IMR-90 (cell line): ENCODE data around the gene SLC35F3. TPM values are rescaled to one million over a fixed set of nuclear protein-coding genes. Genes with fewer than 3 reads are reported as not detected.

Experiments used
- ATAC-seq: fragments of 200-7000 bp; cut with Tn5 transposase; 2 replicates; pipeline ENCODE4 v1.9.1; 2020; ENCODE audit warnings: low read depth, mild to moderate bottlenecking, moderate library complexity
- BruUV-seq: library from RNA; stranded (reverse); fragments of 400-500 nt; replicated peaks from 2 replicates; lab custom pipeline; 2021; lab: Mats Ljungman, UMichigan
- CTCF ChIA-PET: fragments of 300-600 bp; formaldehyde crosslinking; extraction: SDS; loops from one replicate; lab custom pipeline; 2021; ENCODE audit warnings: antibody characterized with exemption; lab: Yijun Ruan, JAX
- POLR2A ChIA-PET: fragments of 300-600 bp; sonication (Branson Sonifier 250); formaldehyde crosslinking; loops from one replicate; lab custom pipeline; 2022; ENCODE audit warnings: antibody characterized with exemption; ENCODE audit not compliant: unreplicated experiment; lab: Charles Lee
- DNase-seq: peaks from one replicate; pipeline ENCODE4 v3.0.0; 2013
- H2AFZ ChIP-seq: replicated peaks from 2 replicates; pipeline ENCODE3; 2013; ENCODE audit warnings: low read length, mild to moderate bottlenecking; ENCODE audit not compliant: poor library complexity
- H2AK5ac ChIP-seq: 2 replicates; pipeline ENCODE4 v1.6.1; 2013; ENCODE audit warnings: low read depth, low read length, inconsistent platforms
- H2AK9ac ChIP-seq: replicated peaks from 2 replicates; pipeline ENCODE3; 2013; ENCODE audit warnings: mild to moderate bottlenecking, low read depth, low read length, moderate library complexity; ENCODE audit not compliant: poor library complexity
- H2BK120ac ChIP-seq: 2 replicates; pipeline ENCODE4 v1.6.1; 2013; ENCODE audit warnings: low read depth, low read length, inconsistent platforms
- H2BK15ac ChIP-seq: 3 replicates; pipeline ENCODE4 v1.6.1; 2013; ENCODE audit warnings: low read depth, low read length, inconsistent platforms
- H2BK20ac ChIP-seq: 2 replicates; pipeline ENCODE4 v1.6.1; 2013; ENCODE audit warnings: low read depth, mild to moderate bottlenecking, inconsistent platforms, low read length, moderate library complexity
- H2BK5ac ChIP-seq: 2 replicates; pipeline ENCODE4 v1.6.1; 2013; ENCODE audit warnings: mild to moderate bottlenecking, low read depth, low read length, inconsistent platforms; ENCODE audit not compliant: poor library complexity, severe bottlenecking
- H3K14ac ChIP-seq: replicated peaks from 2 replicates; pipeline ENCODE4 v1.6.1; 2013; ENCODE audit warnings: low read depth, low read length, inconsistent platforms
- H3K18ac ChIP-seq: 2 replicates; pipeline ENCODE4 v1.6.1; 2013; ENCODE audit warnings: low read depth, low read length, control low read depth
- H3K23ac ChIP-seq: 2 replicates; pipeline ENCODE4 v1.6.1; 2013; ENCODE audit warnings: low read depth, low read length, inconsistent platforms
- H3K27ac ChIP-seq: 2 replicates; pipeline ENCODE4 v1.5.1; 2013; ENCODE audit warnings: mild to moderate bottlenecking, control low read depth, low read length; ENCODE audit not compliant: insufficient read depth
- H3K27me3 ChIP-seq: 2 replicates; pipeline ENCODE4 v1.6.1; 2013; ENCODE audit warnings: low read length; ENCODE audit not compliant: control insufficient read depth, insufficient read depth
- H3K36me3 ChIP-seq: 2 replicates; pipeline ENCODE4 v1.6.1; 2013; ENCODE audit warnings: low read length, mixed read lengths; ENCODE audit not compliant: control insufficient read depth, insufficient read depth
- H3K4ac ChIP-seq: 2 replicates; pipeline ENCODE4 v1.6.1; 2013; ENCODE audit warnings: low read depth, low read length, inconsistent platforms
- H3K4me1 ChIP-seq: 2 replicates; pipeline ENCODE4 v1.6.1; 2013; ENCODE audit warnings: low read length, mixed read lengths; ENCODE audit not compliant: control insufficient read depth, insufficient read depth
- H3K4me2 ChIP-seq: 2 replicates; pipeline ENCODE4 v1.6.1; 2013; ENCODE audit warnings: low read depth, mild to moderate bottlenecking, control low read depth, low read length, moderate library complexity
- H3K4me3 ChIP-seq: 2 replicates; pipeline ENCODE4 v1.5.1; 2013; ENCODE audit warnings: low read depth, mild to moderate bottlenecking, control low read depth, low read length, moderate library complexity; ENCODE audit not compliant: insufficient read depth
- H3K56ac ChIP-seq: 2 replicates; pipeline ENCODE4 v1.6.1; 2013; ENCODE audit warnings: low read length, inconsistent platforms; ENCODE audit not compliant: insufficient read depth; ENCODE audit errors: extremely low read depth
- H3K79me1 ChIP-seq, 2 experiments: 2 replicates each; pipeline ENCODE4 v1.6.1; 2013; ENCODE audit warnings: low read length in 2 of 2, inconsistent platforms in 1 of 2, low read depth in 1 of 2
- H3K9ac ChIP-seq: 2 replicates; pipeline ENCODE4 v1.6.1; 2013; ENCODE audit warnings: low read depth, low read length, control low read depth
- H3K9me1 ChIP-seq: 2 replicates; pipeline ENCODE4 v1.6.1; 2013; ENCODE audit warnings: low read length, inconsistent platforms; ENCODE audit not compliant: insufficient read depth
- H3K9me3 ChIP-seq: 2 replicates; pipeline ENCODE4 v1.6.1; 2013; ENCODE audit warnings: low read length; ENCODE audit not compliant: control insufficient read depth, insufficient read depth
- H4K20me1 ChIP-seq: 2 replicates; pipeline ENCODE4 v1.6.1; 2013; ENCODE audit warnings: low read length, inconsistent platforms; ENCODE audit not compliant: insufficient read depth
- H4K5ac ChIP-seq: 2 replicates; pipeline ENCODE4 v1.6.1; 2013; ENCODE audit warnings: mild to moderate bottlenecking, low read depth, low read length, control low read depth
- H4K8ac ChIP-seq, 2 experiments: 2 replicates each; pipeline ENCODE4 v1.6.1; 2013; ENCODE audit warnings: low read depth in 2 of 2, low read length in 2 of 2, control low read depth in 1 of 2, inconsistent platforms in 1 of 2
- H4K91ac ChIP-seq: 2 replicates; pipeline ENCODE4 v1.6.1; 2013; ENCODE audit warnings: low read depth, low read length, inconsistent platforms; ENCODE audit not compliant: insufficient read depth
- BHLHE40 ChIP-seq: fragments of 150-350 bp; IDR thresholded peaks from 2 replicates; pipeline ENCODE4 v1.6.1; 2016; ENCODE audit warnings: mild to moderate bottlenecking, low read depth, low read length
- CEBPB ChIP-seq: IDR thresholded peaks from 2 replicates; pipeline ENCODE4 v1.6.1; 2012; ENCODE audit warnings: low read depth, low read length, improper control_type of control experiment
- FOS ChIP-seq: fragments of 150-350 bp; IDR thresholded peaks from 2 replicates; pipeline ENCODE4 v1.6.1; 2016; ENCODE audit warnings: low read depth, low read length
- MXI1 ChIP-seq: IDR thresholded peaks from 2 replicates; pipeline ENCODE4 v1.6.1; 2012; ENCODE audit warnings: low read depth, mild to moderate bottlenecking, low read length, moderate library complexity, borderline replicate concordance
- NFE2L2 ChIP-seq: fragments of 150-350 bp; IDR thresholded peaks from 2 replicates; pipeline ENCODE4 v1.6.1; 2016; ENCODE audit warnings: low read depth, mild to moderate bottlenecking, low read length
- POLR2A ChIP-seq: IDR thresholded peaks from 2 replicates; pipeline ENCODE4 v1.6.1; 2012; ENCODE audit warnings: mild to moderate bottlenecking, low read depth, low read length
- RAD21 ChIP-seq: IDR thresholded peaks from 2 replicates; pipeline ENCODE4 v1.6.1; 2012; ENCODE audit warnings: low read length, improper control_type of control experiment
- SMC3 ChIP-seq: fragments of 150-350 bp; IDR thresholded peaks from 2 replicates; pipeline ENCODE4 v1.6.1; 2016; ENCODE audit warnings: low read depth, mild to moderate bottlenecking, antibody characterized with exemption, low read length, moderate library complexity
- whole genome bisulfite sequencing, 2 experiments: methylation state at CpG; one replicate each; pipeline versions ENCODE4 v1.1.5 to v1.1.7; 2013; ENCODE audit warnings: missing lambda C conversion rate in 2 of 2; ENCODE audit not compliant: insufficient read length in 1 of 2; ENCODE audit errors: extremely low coverage in 2 of 2; 5-methylcytosine and 5-hydroxymethylcytosine counted together
- dilution Hi-C: fragments of 300-500 bp; cut with HindIII; formaldehyde crosslinking; loops from one replicate; pipeline ENCODE4 v1.14.3; 2018; ENCODE audit warnings: low sequenced_read_pairs; ENCODE audit not compliant: unreplicated experiment
- in situ Hi-C: fragments of 300-500 bp; cut with MboI; formaldehyde crosslinking; loops from 3 replicates; pipeline ENCODE4 v1.14.3; 2019; ENCODE audit warnings: low sequenced_read_pairs, inconsistent platforms, mixed read lengths
- intact Hi-C: fragments of 100-400 bp; cut with micrococcal nuclease; formaldehyde crosslinking; loops from 2 replicates; pipeline ENCODE4 v1.10.0; 2022
- polyA plus RNA-seq, 3 experiments: library from polyadenylated mRNA; depleted of rRNA; stranded (reverse); fragments of >200 nt; gene quantifications; 2 replicates each; pipeline ENCODE4 v1.2.3, GENCODE V29; 2012; ENCODE audit warnings: low replicate concordance in 1 of 3
- total RNA-seq: library from RNA; depleted of rRNA; stranded (reverse); fragments of >200 nt; gene quantifications from 2 replicates; pipeline ENCODE4 v1.2.3, GENCODE V29; 2012
- TF ChIP-seq, protein P1 (sequence below): conservative IDR thresholded peaks from 2 replicates; pipeline ENCODE4 v1.5.1; 2012; ENCODE audit warnings: mild to moderate bottlenecking, low read depth, low read length, improper control_type of control experiment

SLC35F3 gene
- total and polyA plus RNA-seq, 2 of the 4 experiments (the other 2 are of a cell fraction) = under 0.01 to 0.17 TPM

DNA sequence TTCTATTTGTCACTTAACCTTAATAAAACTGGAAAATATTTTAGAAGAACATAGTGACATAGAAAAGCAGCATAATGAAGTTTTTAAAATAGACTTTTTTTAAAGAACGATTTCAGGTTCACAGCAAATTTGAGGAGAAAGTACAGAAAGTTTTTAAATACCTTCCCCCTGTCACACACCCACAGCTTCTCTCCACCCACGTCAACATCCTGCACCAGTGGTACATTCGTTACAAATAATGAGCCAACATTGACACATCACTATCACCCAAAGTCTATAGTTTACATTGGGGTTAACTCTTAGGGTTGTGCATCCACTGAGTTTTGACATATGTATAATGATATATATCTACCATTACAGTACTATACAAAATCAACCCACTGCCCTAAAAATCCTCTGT, 3.0 kb upstream of the SLC35F3 start:
- dilution Hi-C loops (no loop called here), intact Hi-C loops (no loop called here), in situ Hi-C loops (no loop called here)
- no peak overlapping the region for H3K23ac ChIP-seq
- H3K9ac ChIP-seq = no peak overlapping the region
- H2BK20ac ChIP-seq = no peak overlapping the region
- TF ChIP-seq, protein P1, sequence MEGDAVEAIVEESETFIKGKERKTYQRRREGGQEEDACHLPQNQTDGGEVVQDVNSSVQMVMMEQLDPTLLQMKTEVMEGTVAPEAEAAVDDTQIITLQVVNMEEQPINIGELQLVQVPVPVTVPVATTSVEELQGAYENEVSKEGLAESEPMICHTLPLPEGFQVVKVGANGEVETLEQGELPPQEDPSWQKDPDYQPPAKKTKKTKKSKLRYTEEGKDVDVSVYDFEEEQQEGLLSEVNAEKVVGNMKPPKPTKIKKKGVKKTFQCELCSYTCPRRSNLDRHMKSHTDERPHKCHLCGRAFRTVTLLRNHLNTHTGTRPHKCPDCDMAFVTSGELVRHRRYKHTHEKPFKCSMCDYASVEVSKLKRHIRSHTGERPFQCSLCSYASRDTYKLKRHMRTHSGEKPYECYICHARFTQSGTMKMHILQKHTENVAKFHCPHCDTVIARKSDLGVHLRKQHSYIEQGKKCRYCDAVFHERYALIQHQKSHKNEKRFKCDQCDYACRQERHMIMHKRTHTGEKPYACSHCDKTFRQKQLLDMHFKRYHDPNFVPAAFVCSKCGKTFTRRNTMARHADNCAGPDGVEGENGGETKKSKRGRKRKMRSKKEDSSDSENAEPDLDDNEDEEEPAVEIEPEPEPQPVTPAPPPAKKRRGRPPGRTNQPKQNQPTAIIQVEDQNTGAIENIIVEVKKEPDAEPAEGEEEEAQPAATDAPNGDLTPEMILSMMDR = no peak
- TF ChIP-seq MXI1 (no peak), CEBPB (no peak), RAD21 (no peak), FOS (no peak), POLR2A (no peak), NFE2L2 (no peak), SMC3 (no peak), BHLHE40 (no peak)
- H3K4me3 ChIP-seq = no peak overlapping the region
- H3K36me3 ChIP-seq = no peaks in the 10 kb centered on the region
- H2BK15ac ChIP-seq = no peak overlapping the region
- WGBS, 2 experiments = no CpG with 5 or more reads among the region's 3 CpGs
- no peak overlapping the region for H4K8ac ChIP-seq
- no peaks in the 10 kb centered on the region for H3K9me1 ChIP-seq
- H3K27me3 ChIP-seq = peaks cover 2% of the 10 kb centered on the region; the same call in 1 of the 2 replicates
- peaks cover 10% of the 10 kb centered on the region; the same call in 1 of the 2 replicates for H3K9me3 ChIP-seq
- H4K5ac ChIP-seq = no peak overlapping the region
- H3K27ac ChIP-seq = no peak overlapping the region
- no peak overlapping the region for H2BK120ac ChIP-seq
- H2AFZ ChIP-seq = no peak overlapping the region
- BruUV-seq = no TSS peak
- no peaks in the 10 kb centered on the region for H3K79me1 ChIP-seq
- H3K4ac ChIP-seq = no peak overlapping the region
- no peak overlapping the region for H3K4me2 ChIP-seq
- H3K14ac ChIP-seq = no peak overlapping the region
- H3K56ac ChIP-seq = no peak overlapping the region
- no peak for ATAC-seq
- POLR2A ChIA-PET = no interaction called here
- no peaks in the 10 kb centered on the region for H4K20me1 ChIP-seq
- H2AK9ac ChIP-seq = no peak overlapping the region
- H2AK5ac ChIP-seq = no peak overlapping the region
- CTCF ChIA-PET = no interaction called here
- no peak overlapping the region for H3K18ac ChIP-seq
- no peak overlapping the region for H2BK5ac ChIP-seq
- DNase-seq = no peak
- no peak overlapping the region for H4K91ac ChIP-seq
- no peaks in the 10 kb centered on the region for H3K4me1 ChIP-seq
